K562 (cell line): ENCODE results near the gene WWOX. TPM values are rescaled to one million over a fixed set of nuclear protein-coding genes. Genes with fewer than 3 reads are reported as not detected.

Source experiments
- ATAC-seq: fragments of 200-7000 bp; cut with Tn5 transposase; 3 replicates; pipeline ENCODE4 v1.9.1; 2020; ENCODE audit warnings: moderate library complexity
- BruUV-seq: library from RNA; stranded (reverse); fragments of 400-500 nt; replicated peaks from 2 replicates; lab custom pipeline; 2021; lab: Mats Ljungman, UMichigan
- CTCF ChIA-PET: fragments of 300-600 bp; formaldehyde crosslinking; extraction: SDS; loops from one replicate; lab custom pipeline; 2021; ENCODE audit warnings: low intra/inter-chr PET ratio; lab: Yijun Ruan, JAX
- POLR2A ChIA-PET: fragments of 300-600, 350-650 bp; sonication (Branson Sonifier 250); formaldehyde crosslinking; extraction: SDS; loops from one replicate; lab custom pipeline; 2021; ENCODE audit warnings: antibody characterized with exemption, inconsistent platforms; lab: Yijun Ruan, JAX
- DNase-seq, 4 experiments: peaks; one replicate each; pipeline versions ENCODE4 v3.0.0 to v3.0.0-alpha.2; 2011 to 2018; ENCODE audit warnings: low spot score in 3 of 4, mixed read lengths in 3 of 4; ENCODE audit errors: extremely low read depth in 1 of 4
- FAIRE-seq: peaks from 2 replicates; lab custom pipeline; 2011; peaks lifted over from hg19 to GRCh38; lab: Jason Lieb, UNC
- H2AFZ ChIP-seq: 2 replicates; pipeline ENCODE4 v1.6.0; 2011; ENCODE audit warnings: low read depth, low read length, control low read depth, inconsistent platforms
- H3K27ac ChIP-seq: fragments of 200-600 bp; 3 replicates; pipeline ENCODE4 v1.8.0; 2011; ENCODE audit warnings: low read depth, mild to moderate bottlenecking, control low read depth, inconsistent platforms, low read length, moderate library complexity, mixed read lengths; ENCODE audit errors: extremely low read depth
- H3K27me3 ChIP-seq, 2 experiments: fragments of 300-600 bp in 1 of 2; 2 replicates in 1 of 2; 3 replicates in 1 of 2; pipeline versions ENCODE4 v1.6.0 to v1.8.0; 2011; ENCODE audit warnings: inconsistent platforms in 2 of 2, low read length in 2 of 2, mild to moderate bottlenecking in 1 of 2, mixed read lengths in 1 of 2, moderate library complexity in 1 of 2; ENCODE audit not compliant: control insufficient read depth in 2 of 2, insufficient read depth in 2 of 2
- H3K36me3 ChIP-seq: fragments of 300-600 bp; 3 replicates; pipeline ENCODE4 v1.8.0; 2011; ENCODE audit warnings: mild to moderate bottlenecking, low read length, inconsistent platforms; ENCODE audit not compliant: control insufficient read depth, insufficient read depth
- H3K4me1 ChIP-seq, 2 experiments: fragments of 200-600 bp in 1 of 2; replicated peaks in 1 of 2; 2 replicates in 1 of 2; 3 replicates in 1 of 2; pipeline versions ENCODE4 v1.5.1 to v1.8.0; 2011; ENCODE audit warnings: inconsistent platforms in 2 of 2, low read length in 2 of 2, mild to moderate bottlenecking in 1 of 2, mixed read lengths in 1 of 2, moderate library complexity in 1 of 2; ENCODE audit not compliant: control insufficient read depth in 2 of 2, insufficient read depth in 2 of 2
- H3K4me2 ChIP-seq: 2 replicates; pipeline ENCODE4 v1.6.1; 2011; ENCODE audit warnings: low read length, control low read depth, inconsistent platforms, mixed read lengths; ENCODE audit not compliant: insufficient read depth
- H3K4me3 ChIP-seq: fragments of 200-600 bp; sonication (generic), shearing (Covaris generic); 2 replicates; pipeline ENCODE4 v1.5.1; 2016; ENCODE audit warnings: control low read depth, inconsistent platforms
- H3K79me2 ChIP-seq: fragments of 200-600 bp; 3 replicates; pipeline ENCODE4 v1.8.0; 2011; ENCODE audit warnings: low read length, inconsistent platforms; ENCODE audit not compliant: control insufficient read depth, insufficient read depth
- H3K9ac ChIP-seq, 2 experiments: 2 replicates each; pipeline versions ENCODE4 v1.6.0 to v1.6.1; 2011; ENCODE audit warnings: low read depth in 2 of 2, low read length in 2 of 2, control low read depth in 1 of 2, inconsistent platforms in 1 of 2, mild to moderate bottlenecking in 1 of 2, mixed read lengths in 1 of 2; ENCODE audit not compliant: insufficient read depth in 1 of 2
- H3K9me1 ChIP-seq: one replicate; pipeline ENCODE4 v1.6.0; 2011; ENCODE audit warnings: inconsistent platforms, mild to moderate bottlenecking, low read length, moderate library complexity; ENCODE audit not compliant: control insufficient read depth, insufficient read depth
- H3K9me3 ChIP-seq: replicated peaks from 2 replicates; pipeline ENCODE4 v1.5.1; 2011; ENCODE audit warnings: low read depth, low read length, inconsistent platforms; ENCODE audit not compliant: control insufficient read depth, insufficient read depth
- H4K20me1 ChIP-seq: replicated peaks from 2 replicates; pipeline ENCODE4 v1.6.1; 2011; ENCODE audit warnings: low read length, inconsistent platforms, mixed read lengths; ENCODE audit not compliant: control insufficient read depth, insufficient read depth
- FOXJ3 ChIP-seq: sonication (generic); formaldehyde crosslinking; IDR thresholded peaks from 2 replicates; pipeline ENCODE4 v1.4.0; 2020; ENCODE audit warnings: mild to moderate bottlenecking, missing genetic modification reagents
- RAD51 ChIP-seq: fragments of 450-650 bp; IDR thresholded peaks from 2 replicates; pipeline ENCODE4 v1.7.1; 2016; ENCODE audit warnings: low read depth, mild to moderate bottlenecking, borderline replicate concordance
- SMAD2 ChIP-seq: fragments of 150-350 bp; IDR thresholded peaks from 2 replicates; pipeline ENCODE4 v1.6.1; 2014; ENCODE audit warnings: low read depth, mild to moderate bottlenecking, low read length
- SNIP1 ChIP-seq: fragments of 450-650 bp; IDR thresholded peaks from 2 replicates; pipeline ENCODE4 v1.7.1; 2017; ENCODE audit warnings: low read depth, mild to moderate bottlenecking
- STAG1 ChIP-seq: sonication (generic); formaldehyde crosslinking; IDR thresholded peaks from 2 replicates; pipeline ENCODE4 v1.5.0; 2020; ENCODE audit warnings: missing genetic modification reagents, borderline replicate concordance
- STAT5B ChIP-seq: fragments of 250-450 bp; sonication (Bioruptor Pico); IDR thresholded peaks from 2 replicates; pipeline ENCODE4 v1.8.0; 2021; ENCODE audit warnings: mild to moderate bottlenecking, inconsistent platforms
- TOE1 ChIP-seq, 2 experiments: fragments of 450-650 bp in 1 of 2; sonication (generic) in 1 of 2; formaldehyde crosslinking in 1 of 2; IDR thresholded peaks; 2 replicates each; pipeline versions ENCODE4 v1.7.1 to v1.8.0; 2016 to 2022; ENCODE audit warnings: borderline replicate concordance in 2 of 2, mild to moderate bottlenecking in 2 of 2, antibody characterized with exemption in 1 of 2, inconsistent platforms in 1 of 2, low read depth in 1 of 2, missing genetic modification reagents in 1 of 2, moderate library complexity in 1 of 2
- ZKSCAN3 ChIP-seq: fragments of 250-450 bp; sonication (Bioruptor Pico); IDR thresholded peaks from 2 replicates; pipeline ENCODE4 v1.4.0; 2020
- ZNF668 ChIP-seq: fragments of 250-450 bp; sonication (Bioruptor Pico); IDR thresholded peaks from 2 replicates; pipeline ENCODE4 v1.8.0; 2022; ENCODE audit warnings: mild to moderate bottlenecking, inconsistent platforms
- WGBS: fragments of 100-300 bp; shearing (Covaris generic); methylation state at CpG from one replicate; pipeline ENCODE4 v1.1.6; 2016; ENCODE audit warnings: low coverage, mixed read lengths; ENCODE audit not compliant: insufficient coverage; ENCODE audit errors: missing lambda C conversion rate; 5-methylcytosine and 5-hydroxymethylcytosine counted together
- in situ Hi-C: fragments of 300-500 bp; cut with MboI; formaldehyde crosslinking; loops from 4 replicates; pipeline ENCODE4 v1.15.0; 2018; ENCODE audit warnings: inconsistent platforms, mixed read lengths
- intact Hi-C: fragments of 100-400 bp; cut with micrococcal nuclease; formaldehyde crosslinking; loops from 2 replicates; pipeline ENCODE4 v1.14.2; 2022
- polyA plus RNA-seq, 8 experiments: library from polyadenylated mRNA; depleted of rRNA in 4 of 8; stranded (reverse) in 5 of 8; unstranded in 3 of 8; fragments of >200 nt; fragmentation: Nextera tagmentation in 2 of 8; fragmentation: Illumina TruSeq in 1 of 8; extraction: Ambion mirVana in 2 of 8; extraction: Trizol in 1 of 8; gene quantifications; 2 replicates each; pipeline versions ENCODE4 v1.2.1 to v1.2.3, GENCODE V29; 2011 to 2014; ENCODE audit warnings: inconsistent platforms in 1 of 8, missing spikeins in 1 of 8
- total RNA-seq, 7 experiments: library from RNA; depleted of rRNA in 6 of 7; stranded (reverse); fragments of >200 nt in 6 of 7; fragmentation: Illumina TruSeq in 2 of 7; extraction: Trizol in 2 of 7; gene quantifications; 2 replicates each; pipeline versions ENCODE4 v1.2.1 to v1.2.3, GENCODE V29; 2011 to 2021; ENCODE audit warnings: low replicate concordance in 1 of 7
- TF ChIP-seq, protein P1 (sequence below): fragments of 450-650 bp; formaldehyde crosslinking; IDR thresholded peaks from 2 replicates; pipeline ENCODE4 v1.4.0; 2020; ENCODE audit warnings: mild to moderate bottlenecking, mixed read lengths
- TF ChIP-seq, protein P2 (sequence below): fragments of 250-450 bp; sonication (Bioruptor Pico); IDR thresholded peaks from 2 replicates; pipeline ENCODE4 v1.8.0; 2022; ENCODE audit warnings: inconsistent platforms

The WWOX gene
- total and polyA plus RNA-seq, 9 of the 15 experiments (the other 6 are each of a cell fraction or from before 2014, with no cell fraction given): 1.6 to 22.7 (median 8.1) TPM

DNA sequence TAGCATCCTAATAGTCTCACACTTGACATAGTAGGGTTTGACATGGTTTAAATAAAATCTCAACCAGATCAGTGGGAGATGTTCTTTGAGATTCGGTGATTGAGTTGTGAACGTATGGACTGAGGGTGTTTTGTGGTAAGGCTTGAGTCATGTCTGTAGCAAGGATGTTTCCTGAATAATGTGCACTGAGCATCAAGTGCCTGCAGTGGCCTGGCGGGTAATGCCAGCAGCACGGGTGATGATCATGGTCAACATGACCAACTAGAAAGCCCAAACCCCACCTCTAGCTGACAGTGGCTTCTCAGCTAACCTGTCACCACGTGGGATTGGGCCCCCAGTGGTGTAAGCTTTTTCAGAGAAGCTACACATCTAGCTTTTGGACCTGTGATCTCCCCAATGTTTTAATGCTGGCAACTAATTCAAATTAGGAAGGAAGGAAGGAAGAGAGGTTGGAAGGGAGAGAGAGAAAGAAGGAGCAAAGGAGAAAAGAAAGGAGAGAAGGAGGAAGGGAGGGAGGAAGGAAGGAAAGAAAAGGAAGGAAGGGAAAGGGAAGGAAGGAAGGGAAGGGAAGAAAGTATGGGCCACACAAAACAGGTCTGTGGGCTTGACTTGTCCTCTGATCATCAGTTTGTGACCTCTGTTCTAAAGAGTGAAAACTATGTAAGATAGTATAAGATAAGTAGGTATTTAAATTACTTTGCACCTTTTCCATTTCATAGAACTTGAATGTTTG lies 55.4 kb downstream of the WWOX start:
- ATAC-seq (no peak), DNase-seq (no peak), FAIRE-seq (no peak)
- no peak overlapping the region for H3K4me3 ChIP-seq
- POLR2A ChIA-PET: interaction anchor here (1.0 to 1.1 kb wide), 2 partner anchors 8 to 27 kb away, joined by 3 read pairs; no protein-coding TSS in a partner anchor
- in situ Hi-C loops: no loop called here
- H4K20me1 ChIP-seq: no peaks in the 10 kb centered on the region; the same call in none of the 2 replicates
- no peaks in the 10 kb centered on the region for H3K4me1 ChIP-seq
- H3K9ac ChIP-seq: no peak overlapping the region
- no peaks in the 10 kb centered on the region for H3K36me3 ChIP-seq
- CTCF ChIA-PET: no interaction called here
- H3K9me3 ChIP-seq: no peaks in the 10 kb centered on the region
- no peak overlapping the region for H3K27ac ChIP-seq
- no peaks in the 10 kb centered on the region for H3K79me2 ChIP-seq
- intact Hi-C loops: no loop called here
- no peaks in the 10 kb centered on the region for H3K9me1 ChIP-seq
- BruUV-seq: no TSS peak
- WGBS: 1% methylated on average over 5 of the region's 5 CpGs
- no peak overlapping the region for H3K4me2 ChIP-seq
- no peak for TF ChIP-seq SNIP1
- TF ChIP-seq ZNF668 (CRISPR knock-in tag): no peak
- no peak for TF ChIP-seq TOE1 (IDR thresholded peaks at IDR 0.05; ENCODE audit: borderline replicate concordance)
- no peak for TF ChIP-seq TOE1 (CRISPR knock-in tag; IDR thresholded peaks at IDR 0.05; ENCODE audit: borderline replicate concordance, low read depth)
- no peak for TF ChIP-seq ZKSCAN3 (CRISPR knock-in tag)
- no peak for TF ChIP-seq STAG1 (CRISPR knock-in tag)
- TF ChIP-seq, protein P1, sequence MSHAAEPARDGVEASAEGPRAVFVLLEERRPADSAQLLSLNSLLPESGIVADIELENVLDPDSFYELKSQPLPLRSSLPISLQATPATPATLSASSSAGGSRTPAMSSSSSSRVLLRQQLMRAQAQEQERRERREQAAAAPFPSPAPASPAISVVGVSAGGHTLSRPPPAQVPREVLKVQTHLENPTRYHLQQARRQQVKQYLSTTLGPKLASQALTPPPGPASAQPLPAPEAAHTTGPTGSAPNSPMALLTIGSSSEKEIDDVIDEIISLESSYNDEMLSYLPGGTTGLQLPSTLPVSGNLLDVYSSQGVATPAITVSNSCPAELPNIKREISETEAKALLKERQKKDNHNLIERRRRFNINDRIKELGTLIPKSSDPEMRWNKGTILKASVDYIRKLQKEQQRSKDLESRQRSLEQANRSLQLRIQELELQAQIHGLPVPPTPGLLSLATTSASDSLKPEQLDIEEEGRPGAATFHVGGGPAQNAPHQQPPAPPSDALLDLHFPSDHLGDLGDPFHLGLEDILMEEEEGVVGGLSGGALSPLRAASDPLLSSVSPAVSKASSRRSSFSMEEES (CRISPR knock-in tag): no peak
- TF ChIP-seq RAD51: no peak
- no peak for TF ChIP-seq FOXJ3
- TF ChIP-seq STAT5B (CRISPR knock-in tag): no peak
- TF ChIP-seq SMAD2: no peak
- TF ChIP-seq, protein P2, sequence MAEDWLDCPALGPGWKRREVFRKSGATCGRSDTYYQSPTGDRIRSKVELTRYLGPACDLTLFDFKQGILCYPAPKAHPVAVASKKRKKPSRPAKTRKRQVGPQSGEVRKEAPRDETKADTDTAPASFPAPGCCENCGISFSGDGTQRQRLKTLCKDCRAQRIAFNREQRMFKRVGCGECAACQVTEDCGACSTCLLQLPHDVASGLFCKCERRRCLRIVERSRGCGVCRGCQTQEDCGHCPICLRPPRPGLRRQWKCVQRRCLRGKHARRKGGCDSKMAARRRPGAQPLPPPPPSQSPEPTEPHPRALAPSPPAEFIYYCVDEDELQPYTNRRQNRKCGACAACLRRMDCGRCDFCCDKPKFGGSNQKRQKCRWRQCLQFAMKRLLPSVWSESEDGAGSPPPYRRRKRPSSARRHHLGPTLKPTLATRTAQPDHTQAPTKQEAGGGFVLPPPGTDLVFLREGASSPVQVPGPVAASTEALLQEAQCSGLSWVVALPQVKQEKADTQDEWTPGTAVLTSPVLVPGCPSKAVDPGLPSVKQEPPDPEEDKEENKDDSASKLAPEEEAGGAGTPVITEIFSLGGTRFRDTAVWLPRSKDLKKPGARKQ: no peak
- H3K27me3 ChIP-seq: peaks cover 5 to 7% of the 10 kb centered on the region in 2 experiments; a peak in 3 of 5 replicates
- no peak overlapping the region for H2AFZ ChIP-seq
